ENCODE measurements around the gene CHSY1. TPM values are rescaled to one million over a fixed set of nuclear protein-coding genes. Genes with fewer than 3 reads are reported as not detected.

CHSY1 gene
- total RNA-seq, 1 experiment from 2014 or later = 21.9 TPM

GRCh38 chr15:101152914-101153313, 98.9 kb downstream of the CHSY1 start:
- DNase-seq (ENCODE audit: low spot score) = no peak

- DNase-seq (ENCODE audit: low spot score) = no peak
Observed at GRCh38 chr15:101151288-101151687, 100.6 kb downstream of the CHSY1 start.

GRCh38 chr15:101150723-101151040, 101.2 kb downstream of the CHSY1 start:
- DNase-seq (ENCODE audit: low spot score) = no peak

- no peak for DNase-seq (ENCODE audit: low spot score)
Observed at GRCh38 chr15:101149864-101150722, 101.8 kb downstream of the CHSY1 start.

GRCh38 chr15:101148881-101149664, 102.8 kb downstream of the CHSY1 start:
- no peak for DNase-seq (ENCODE audit: low spot score)

- DNase-seq (ENCODE audit: low spot score) = no peak
Observed at GRCh38 chr15:101148166-101148880, 103.5 kb downstream of the CHSY1 start.

GRCh38 chr15:101147181-101147580, 104.7 kb downstream of the CHSY1 start:
- DNase-seq (ENCODE audit: low spot score) = no peak

- no peak for DNase-seq (ENCODE audit: low spot score)
Observed at GRCh38 chr15:101146118-101146702, 105.6 kb downstream of the CHSY1 start.

GRCh38 chr15:101145362-101145761, 106.5 kb downstream of the CHSY1 start:
- DNase-seq (ENCODE audit: low spot score) = no peak

- DNase-seq (ENCODE audit: low spot score) = no peak
Observed at GRCh38 chr15:101143321-101143720, 108.5 kb downstream of the CHSY1 start.

GRCh38 chr15:101142711-101143110, 109.1 kb downstream of the CHSY1 start:
- no peak for DNase-seq (ENCODE audit: low spot score)

- no peak for DNase-seq (ENCODE audit: low spot score)
Observed at GRCh38 chr15:101141926-101142527, 109.8 kb downstream of the CHSY1 start.

GRCh38 chr15:101140697-101141065, 111.2 kb downstream of the CHSY1 start:
- no peak for DNase-seq (ENCODE audit: low spot score)

GRCh38 chr15:101139986-101140696, 111.7 kb downstream of the CHSY1 start:
- no peak for DNase-seq (ENCODE audit: low spot score)

GRCh38 chr15:101138913-101139880, 112.7 kb downstream of the CHSY1 start:
- DNase-seq (ENCODE audit: low spot score) = no peak

- DNase-seq (ENCODE audit: low spot score) = no peak
Observed at GRCh38 chr15:101138086-101138660, 113.7 kb downstream of the CHSY1 start.

GRCh38 chr15:101137312-101137940, 114.4 kb downstream of the CHSY1 start:
- DNase-seq (ENCODE audit: low spot score) = no peak

GRCh38 chr15:101136381-101137268, 115.2 kb downstream of the CHSY1 start:
- no peak for DNase-seq (ENCODE audit: low spot score)

Data from A172 (cell line).